Karpas-422 (cell line): ENCODE data around the gene BCLAF3. TPM values are rescaled to one million over a fixed set of nuclear protein-coding genes. Genes with fewer than 3 reads are reported as not detected.

Experiments
- DNase-seq: peaks from one replicate; pipeline ENCODE4 v3.0.0-alpha.2; 2015
- H2AFZ ChIP-seq: fragments of 200-600 bp; sonication (generic); 2 replicates; pipeline ENCODE4 v1.6.1; 2014; ENCODE audit warnings: antibody characterized with exemption, low read length, mixed read lengths
- H3K27ac ChIP-seq: fragments of 200-600 bp; sonication (generic); 2 replicates; pipeline ENCODE4 v1.5.1; 2014; ENCODE audit warnings: mild to moderate bottlenecking, low read length, moderate library complexity
- H3K27me3 ChIP-seq: fragments of 200-600 bp; sonication (generic); 2 replicates; pipeline ENCODE4 v1.6.1; 2014; ENCODE audit warnings: low read length, mixed read lengths
- H3K36me3 ChIP-seq: fragments of 200-600 bp; sonication (generic); 2 replicates; pipeline ENCODE4 v1.6.1; 2014; ENCODE audit warnings: low read length, mixed read lengths; ENCODE audit not compliant: insufficient read depth
- H3K4me1 ChIP-seq: fragments of 200-600 bp; sonication (generic); 2 replicates; pipeline ENCODE4 v1.6.1; 2014; ENCODE audit warnings: mild to moderate bottlenecking, low read length, mixed read lengths
- H3K4me2 ChIP-seq: fragments of 200-600 bp; sonication (generic); 2 replicates; pipeline ENCODE4 v1.6.1; 2014; ENCODE audit warnings: low read length, low read depth, mild to moderate bottlenecking; ENCODE audit not compliant: poor library complexity, severe bottlenecking
- H3K4me3 ChIP-seq: fragments of 200-600 bp; sonication (generic); 2 replicates; pipeline ENCODE4 v1.5.1; 2014; ENCODE audit warnings: mild to moderate bottlenecking, antibody characterized with exemption, low read length, mixed read lengths
- H3K79me2 ChIP-seq: fragments of 200-600 bp; sonication (generic); 2 replicates; pipeline ENCODE4 v1.6.1; 2014; ENCODE audit warnings: mild to moderate bottlenecking, low read length, mixed read lengths
- H3K9ac ChIP-seq: fragments of 200-600 bp; sonication (generic); 2 replicates; pipeline ENCODE4 v1.6.0; 2014; ENCODE audit warnings: low read length
- H3K9me2 ChIP-seq: fragments of 200-600 bp; sonication (generic), shearing (Covaris generic); replicated peaks from 2 replicates; pipeline ENCODE4 v1.6.0; 2014; ENCODE audit warnings: mild to moderate bottlenecking, low read length, moderate library complexity; ENCODE audit not compliant: insufficient read depth
- H3K9me3 ChIP-seq: fragments of 300-700, 200-600 bp; sonication (generic); 2 replicates; pipeline ENCODE4 v1.6.1; 2014; ENCODE audit warnings: low read length, mixed read lengths
- H4K20me1 ChIP-seq: fragments of 200-600 bp; sonication (generic); 2 replicates; pipeline ENCODE4 v1.6.1; 2014; ENCODE audit warnings: mild to moderate bottlenecking, antibody characterized with exemption, low read length, low read depth; ENCODE audit not compliant: insufficient read depth
- total RNA-seq: library from RNA; depleted of rRNA; stranded (reverse); fragments of >200 nt; shearing (Covaris generic); gene quantifications from 2 replicates; pipeline ENCODE4 v1.2.3, GENCODE V29; 2014; ENCODE audit warnings: low replicate concordance; rRNA removed

The BCLAF3 gene
- total RNA-seq: 5.6 and 16.8 TPM in 2 replicates

- Histone ChIP-seq H3K9me2 (no peaks in the 10 kb centered on the region), H3K9ac (peak within 1 kb of the TSS; percentile 73), H3K79me2 (peaks cover 47% of the 10 kb centered on the region), H3K4me2 (peak within 1 kb of the TSS; percentile 89), H3K4me1 (peaks cover 29% of the 10 kb centered on the region), H2AFZ (peak within 1 kb of the TSS; percentile 75; the same call in 1 of the 2 replicates), H4K20me1 (no peaks in the 10 kb centered on the region), H3K36me3 (no peaks in the 10 kb centered on the region; the same call in 1 of the 2 replicates), H3K27ac (peak within 1 kb of the TSS; percentile 54; the same call in 1 of the 2 replicates), H3K4me3 (peak within 1 kb of the TSS; percentile 79), H3K27me3 (no peaks in the 10 kb centered on the region), H3K9me3 (no peaks in the 10 kb centered on the region)
- peak; percentile 95 for DNase-seq
Observed at GRCh38 chrX:19990556-19991349, at the start of gene BCLAF3. TSS of gene BCLAF3 (minus strand) at chrX:19991061. CDS start at chrX:19970264, 20,797 bp downstream.

- no peaks in the 10 kb centered on the region for H3K79me2 ChIP-seq
- no peaks in the 10 kb centered on the region for H3K27me3 ChIP-seq
- H2AFZ ChIP-seq: no peak overlapping the region
- no peak for DNase-seq
- no peaks in the 10 kb centered on the region for H3K36me3 ChIP-seq
- H3K4me1 ChIP-seq: peaks cover 4% of the 10 kb centered on the region; the same call in 1 of the 2 replicates
- H3K4me2 ChIP-seq: no peak overlapping the region
- no peaks in the 10 kb centered on the region for H4K20me1 ChIP-seq
- no peaks in the 10 kb centered on the region for H3K9me2 ChIP-seq
- no peak overlapping the region for H3K4me3 ChIP-seq
- H3K9ac ChIP-seq: no peak overlapping the region
- no peak overlapping the region for H3K27ac ChIP-seq
- H3K9me3 ChIP-seq: no peaks in the 10 kb centered on the region
Observed at GRCh38 chrX:20038966-20039365, 48.1 kb upstream of the BCLAF3 start.

DNA sequence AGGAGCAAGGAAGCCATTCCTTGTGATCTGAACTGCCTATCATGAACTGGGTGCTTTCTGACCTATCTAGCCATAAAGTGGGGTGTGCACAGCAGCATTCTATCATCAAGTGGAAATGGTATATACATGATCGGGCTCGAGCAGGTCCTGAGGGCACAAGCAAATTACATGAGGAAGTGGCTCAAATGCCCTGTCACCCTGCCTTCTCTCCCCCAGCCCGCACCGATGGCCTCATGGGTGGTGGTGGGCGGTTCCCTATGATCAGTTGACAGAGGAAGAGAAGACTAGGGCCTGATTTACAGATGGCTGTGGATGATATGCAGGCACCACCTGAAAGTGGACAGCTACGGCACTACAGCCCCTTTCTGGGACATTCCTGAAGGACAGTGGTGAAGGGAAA is 46.3 kb upstream of the BCLAF3 start:
- Histone ChIP-seq H3K9me2 (no peaks in the 10 kb centered on the region), H3K27ac (no peak overlapping the region), H3K79me2 (no peaks in the 10 kb centered on the region), H3K36me3 (no peaks in the 10 kb centered on the region), H3K4me1 (peaks cover 4% of the 10 kb centered on the region; the same call in 1 of the 2 replicates), H2AFZ (no peak overlapping the region), H3K4me3 (no peak overlapping the region), H3K27me3 (no peaks in the 10 kb centered on the region), H3K9ac (no peak overlapping the region), H4K20me1 (no peaks in the 10 kb centered on the region), H3K4me2 (no peak overlapping the region), H3K9me3 (no peaks in the 10 kb centered on the region)
- DNase-seq: peak; percentile 51

DNA sequence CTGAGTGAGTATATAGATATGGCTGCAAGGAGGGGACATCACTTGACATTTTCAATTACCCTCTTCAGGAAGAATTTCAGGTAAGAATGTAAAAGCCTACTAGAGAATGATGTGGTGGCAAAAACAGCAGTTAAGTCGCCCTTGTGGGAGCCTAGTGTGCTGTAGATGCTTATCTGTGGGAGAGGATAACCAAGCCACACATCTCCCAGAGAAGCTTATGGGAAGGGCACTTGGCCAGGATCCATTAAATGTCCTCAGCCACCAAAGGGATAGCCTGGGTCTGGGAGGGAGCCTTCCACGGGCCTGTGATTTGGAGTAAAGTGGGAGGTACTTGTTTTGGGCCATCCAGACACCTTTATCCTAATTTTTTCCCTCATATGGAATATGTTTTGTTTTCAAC is 41.3 kb upstream of the BCLAF3 start:
- no peak overlapping the region for H3K4me3 ChIP-seq
- H3K9me3 ChIP-seq: no peaks in the 10 kb centered on the region
- H3K4me1 ChIP-seq: 0 out of 2 replicates have a peak, but pooled peaks cover under 1% of the 10 kb centered on the region
- no peak overlapping the region for H3K9ac ChIP-seq
- DNase-seq: no peak
- no peaks in the 10 kb centered on the region for H3K36me3 ChIP-seq
- H3K27me3 ChIP-seq: no peaks in the 10 kb centered on the region
- H4K20me1 ChIP-seq: no peaks in the 10 kb centered on the region
- no peaks in the 10 kb centered on the region for H3K79me2 ChIP-seq
- H3K27ac ChIP-seq: no peak overlapping the region
- no peaks in the 10 kb centered on the region for H3K9me2 ChIP-seq
- H3K4me2 ChIP-seq: no peak overlapping the region
- no peak overlapping the region for H2AFZ ChIP-seq

GRCh38 chrX:20029728-20030127 is 38.9 kb upstream of the BCLAF3 start:
- Histone ChIP-seq H3K9me3 (no peaks in the 10 kb centered on the region), H4K20me1 (no peaks in the 10 kb centered on the region), H2AFZ (no peak overlapping the region), H3K9ac (no peak overlapping the region), H3K4me3 (no peak overlapping the region), H3K4me2 (no peak overlapping the region), H3K4me1 (no peaks in the 10 kb centered on the region), H3K27ac (no peak overlapping the region), H3K27me3 (no peaks in the 10 kb centered on the region), H3K9me2 (no peaks in the 10 kb centered on the region), H3K79me2 (no peaks in the 10 kb centered on the region), H3K36me3 (no peaks in the 10 kb centered on the region)
- no peak for DNase-seq

DNA sequence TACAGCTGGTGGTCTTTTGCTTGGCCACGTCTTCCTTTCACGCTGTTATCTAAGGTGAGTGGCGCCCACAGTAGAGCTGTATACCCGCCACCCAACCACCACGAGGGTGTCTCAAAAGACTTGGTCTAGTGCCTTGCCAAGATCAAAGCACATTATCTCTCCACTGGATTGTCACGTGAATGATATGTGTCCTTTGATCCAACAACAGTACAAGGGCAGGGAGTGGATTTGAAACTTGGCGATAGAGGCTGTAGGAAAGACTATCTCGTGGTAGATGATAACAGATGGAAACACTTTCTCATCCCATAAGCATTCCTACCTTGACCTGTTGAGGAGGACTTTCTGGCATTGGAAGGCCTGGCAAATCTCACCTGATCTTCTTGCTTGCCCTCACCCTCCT is 37.7 kb upstream of the BCLAF3 start:
- no peaks in the 10 kb centered on the region for H3K9me3 ChIP-seq
- DNase-seq: no peak
- no peaks in the 10 kb centered on the region for H3K36me3 ChIP-seq
- H4K20me1 ChIP-seq: no peaks in the 10 kb centered on the region
- no peaks in the 10 kb centered on the region for H3K9me2 ChIP-seq
- H3K79me2 ChIP-seq: no peaks in the 10 kb centered on the region
- H2AFZ ChIP-seq: no peak overlapping the region
- no peak overlapping the region for H3K4me3 ChIP-seq
- H3K4me1 ChIP-seq: no peaks in the 10 kb centered on the region
- no peak overlapping the region for H3K27ac ChIP-seq
- no peak overlapping the region for H3K4me2 ChIP-seq
- no peak overlapping the region for H3K9ac ChIP-seq
- no peaks in the 10 kb centered on the region for H3K27me3 ChIP-seq

DNA sequence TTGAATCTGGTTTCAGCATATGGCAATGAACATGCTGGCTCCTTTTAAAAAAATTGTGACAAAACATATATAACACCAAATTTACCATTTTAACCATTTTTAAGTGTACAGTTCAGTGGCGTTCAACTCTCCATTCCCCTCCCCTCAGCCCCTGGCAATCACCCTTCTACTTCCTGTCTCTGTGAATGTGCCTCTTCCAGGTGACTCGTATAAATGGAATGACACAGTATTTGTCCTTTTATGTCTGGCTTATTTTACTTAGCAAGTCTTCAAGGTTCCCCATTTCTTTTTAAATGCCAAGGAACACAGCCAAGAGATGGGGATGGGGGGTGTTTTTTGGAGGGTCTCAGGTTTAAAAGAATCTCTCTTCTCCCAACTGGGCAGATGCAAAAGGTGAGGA is 35.4 kb upstream of the BCLAF3 start:
- Histone ChIP-seq H4K20me1 (no peaks in the 10 kb centered on the region), H3K4me2 (no peak overlapping the region), H3K9ac (no peak overlapping the region)

GRCh38 chrX:20019672-20020365 is 29.0 kb upstream of the BCLAF3 start:
- H3K4me3 ChIP-seq: no peak overlapping the region
- no peaks in the 10 kb centered on the region for H3K9me3 ChIP-seq
- no peaks in the 10 kb centered on the region for H3K9me2 ChIP-seq
- H3K27ac ChIP-seq: no peak overlapping the region
- no peaks in the 10 kb centered on the region for H3K36me3 ChIP-seq
- no peaks in the 10 kb centered on the region for H3K79me2 ChIP-seq
- H3K9ac ChIP-seq: no peak overlapping the region
- H3K4me1 ChIP-seq: no peaks in the 10 kb centered on the region
- H3K27me3 ChIP-seq: no peaks in the 10 kb centered on the region
- no peak overlapping the region for H3K4me2 ChIP-seq
- no peaks in the 10 kb centered on the region for H4K20me1 ChIP-seq
- H2AFZ ChIP-seq: no peak overlapping the region
- no peak for DNase-seq

More for the DNA sequence above, 35.4 kb upstream of the BCLAF3 start:
- Histone ChIP-seq H3K79me2 (no peaks in the 10 kb centered on the region), H3K27me3 (no peaks in the 10 kb centered on the region), H3K4me3 (no peak overlapping the region), H3K9me2 (no peaks in the 10 kb centered on the region), H2AFZ (no peak overlapping the region), H3K9me3 (no peaks in the 10 kb centered on the region), H3K4me1 (no peaks in the 10 kb centered on the region), H3K27ac (no peak overlapping the region), H3K36me3 (no peaks in the 10 kb centered on the region)
- no peak for DNase-seq
